Measurements from ENCODE around the gene UBE2D2.

UBE2D2 gene

DNA sequence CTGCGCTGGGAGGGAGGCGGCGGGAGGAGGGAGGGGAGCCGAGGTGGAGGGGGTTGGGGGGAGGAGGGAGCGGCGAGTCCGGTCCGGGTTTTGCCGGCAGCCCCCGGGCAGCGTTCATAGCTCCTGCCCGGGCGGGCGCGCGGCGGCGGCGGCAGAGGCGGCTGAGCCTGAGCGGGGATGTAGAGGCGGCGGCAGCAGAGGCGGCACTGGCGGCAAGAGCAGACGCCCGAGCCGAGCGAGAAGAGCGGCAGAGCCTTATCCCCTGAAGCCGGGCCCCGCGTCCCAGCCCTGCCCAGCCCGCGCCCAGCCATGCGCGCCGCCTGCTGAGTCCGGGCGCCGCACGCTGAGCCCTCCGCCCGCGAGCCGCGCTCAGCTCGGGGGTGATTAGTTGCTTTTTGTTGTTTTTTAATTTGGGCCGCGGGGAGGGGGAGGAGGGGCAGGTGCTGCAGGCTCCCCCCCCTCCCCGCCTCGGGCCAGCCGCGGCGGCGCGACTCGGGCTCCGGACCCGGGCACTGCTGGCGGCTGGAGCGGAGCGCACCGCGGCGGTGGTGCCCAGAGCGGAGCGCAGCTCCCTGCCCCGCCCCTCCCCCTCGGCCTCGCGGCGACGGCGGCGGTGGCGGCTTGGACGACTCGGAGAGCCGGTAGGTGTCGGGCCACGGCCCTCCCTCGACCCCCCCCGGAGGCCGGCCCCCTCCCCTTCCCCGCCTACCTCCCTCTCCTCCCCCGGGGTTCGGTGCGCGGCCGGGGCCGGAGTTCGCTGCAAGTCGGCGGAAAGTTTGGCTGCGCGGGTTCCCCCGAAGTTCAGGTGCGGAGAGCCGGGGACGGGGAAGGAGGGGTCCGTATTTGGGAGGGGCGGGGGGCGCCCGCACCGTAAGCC lies 87.3 kb downstream of the UBE2D2 start, which contains the start of gene CXXC5:
Gene CXXC5 (plus strand): TSS at position 145 of the 877 bp plus-strand sequence. CDS start 32,175 bp downstream, outside the sequence.
- peak; percentile 71 for DNase-seq

DNA sequence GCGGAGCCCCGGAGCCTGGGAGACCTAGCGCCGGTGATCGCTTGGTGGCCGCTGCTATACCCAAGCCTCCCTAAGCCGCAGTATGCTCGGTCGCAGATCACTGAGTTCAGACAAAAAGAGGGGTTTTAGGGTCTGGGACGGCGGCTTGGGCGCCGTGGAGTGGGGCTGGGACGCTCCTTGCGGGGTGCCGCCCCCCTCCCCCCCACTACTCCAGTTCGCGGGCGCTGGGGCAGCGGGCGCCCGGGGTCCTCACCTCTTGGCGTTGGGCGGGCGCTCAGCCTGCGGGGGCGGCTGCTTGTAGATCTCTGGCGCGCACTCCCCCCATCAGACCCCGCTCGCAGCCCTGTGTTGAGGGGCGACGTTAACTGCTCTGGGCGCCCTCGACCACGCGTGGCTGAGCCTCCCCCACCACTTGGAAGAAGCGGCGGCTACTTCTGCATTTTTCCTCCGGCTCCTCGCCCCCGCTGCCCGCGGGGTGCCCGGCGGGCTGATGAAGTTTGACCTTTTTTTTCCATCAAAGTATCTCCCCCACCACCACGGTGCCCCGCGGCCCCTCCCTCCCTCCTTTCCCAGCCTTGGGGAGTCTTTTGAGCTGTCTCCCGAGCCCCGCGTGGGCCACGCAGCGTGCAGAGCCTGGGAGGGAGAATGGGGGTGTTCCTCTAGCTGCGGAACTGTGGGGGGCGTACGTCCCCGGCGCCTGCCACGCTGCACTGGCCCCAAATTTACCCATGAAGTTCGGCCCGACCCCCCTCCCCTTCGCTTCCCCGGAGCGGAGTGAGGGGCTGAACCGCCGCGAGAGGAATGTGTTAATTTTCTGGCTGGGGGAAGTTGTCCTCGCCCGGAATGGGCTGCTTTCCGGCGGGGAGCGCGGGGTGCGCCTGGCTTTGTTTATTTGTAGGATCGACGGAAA lies 88.2 kb downstream of the UBE2D2 start:
- DNase-seq = no peak

DNA sequence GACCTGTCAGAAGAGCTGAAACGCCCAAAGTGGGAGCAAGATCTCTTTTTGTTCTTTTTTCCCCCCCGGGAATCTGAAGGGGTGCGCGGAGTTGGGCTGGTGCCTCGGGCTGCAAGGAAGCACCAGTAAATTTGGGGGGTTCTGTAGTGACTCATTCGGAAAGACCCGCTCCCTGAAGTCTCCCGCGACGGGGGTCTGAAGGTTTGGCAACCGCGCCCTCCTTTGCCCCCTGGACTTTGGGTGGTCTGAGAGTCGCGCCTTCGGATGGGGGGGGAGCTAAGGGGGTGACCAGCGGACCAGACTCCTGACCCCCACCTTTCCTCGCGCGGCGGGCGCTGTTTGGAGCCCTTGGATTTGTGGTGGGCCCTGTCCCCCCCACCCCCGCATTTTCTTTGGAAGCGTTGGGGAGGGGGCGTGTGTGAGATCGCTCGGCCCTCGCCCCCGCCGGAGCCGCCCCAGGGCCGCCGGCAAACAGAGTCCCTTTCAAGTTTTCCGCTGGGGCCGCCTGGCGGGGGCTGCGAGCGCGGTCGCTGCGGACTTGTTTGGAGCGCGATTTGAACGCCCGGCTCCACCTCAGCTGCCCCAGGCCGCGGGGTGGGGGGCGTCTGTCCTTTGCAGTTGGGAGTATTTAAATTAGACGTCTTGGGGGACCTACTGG lies 89.0 kb downstream of the UBE2D2 start:
- DNase-seq = no peak

DNA sequence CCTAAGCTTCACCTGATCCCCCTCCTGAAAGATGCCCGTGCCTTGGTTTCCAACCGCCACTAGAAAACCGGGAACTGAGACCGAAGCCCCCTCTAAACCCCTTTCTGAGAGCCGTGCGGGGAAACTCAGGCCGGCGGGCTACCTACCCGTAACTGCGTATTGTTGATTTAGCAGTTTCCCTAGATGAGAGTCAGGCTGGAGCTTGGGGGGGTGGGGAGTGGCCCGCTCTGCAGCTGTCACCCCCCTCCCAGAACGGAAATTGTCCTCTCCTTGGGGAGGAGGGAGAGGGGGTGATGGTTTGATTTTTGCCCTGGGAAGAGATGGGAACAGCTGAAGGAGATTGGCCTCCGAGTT lies 89.5 kb downstream of the UBE2D2 start:
- no peak for DNase-seq

- no peak for DNase-seq
Measured at GRCh38 chr5:139651043-139651834, 90.1 kb downstream of the UBE2D2 start.

DNA sequence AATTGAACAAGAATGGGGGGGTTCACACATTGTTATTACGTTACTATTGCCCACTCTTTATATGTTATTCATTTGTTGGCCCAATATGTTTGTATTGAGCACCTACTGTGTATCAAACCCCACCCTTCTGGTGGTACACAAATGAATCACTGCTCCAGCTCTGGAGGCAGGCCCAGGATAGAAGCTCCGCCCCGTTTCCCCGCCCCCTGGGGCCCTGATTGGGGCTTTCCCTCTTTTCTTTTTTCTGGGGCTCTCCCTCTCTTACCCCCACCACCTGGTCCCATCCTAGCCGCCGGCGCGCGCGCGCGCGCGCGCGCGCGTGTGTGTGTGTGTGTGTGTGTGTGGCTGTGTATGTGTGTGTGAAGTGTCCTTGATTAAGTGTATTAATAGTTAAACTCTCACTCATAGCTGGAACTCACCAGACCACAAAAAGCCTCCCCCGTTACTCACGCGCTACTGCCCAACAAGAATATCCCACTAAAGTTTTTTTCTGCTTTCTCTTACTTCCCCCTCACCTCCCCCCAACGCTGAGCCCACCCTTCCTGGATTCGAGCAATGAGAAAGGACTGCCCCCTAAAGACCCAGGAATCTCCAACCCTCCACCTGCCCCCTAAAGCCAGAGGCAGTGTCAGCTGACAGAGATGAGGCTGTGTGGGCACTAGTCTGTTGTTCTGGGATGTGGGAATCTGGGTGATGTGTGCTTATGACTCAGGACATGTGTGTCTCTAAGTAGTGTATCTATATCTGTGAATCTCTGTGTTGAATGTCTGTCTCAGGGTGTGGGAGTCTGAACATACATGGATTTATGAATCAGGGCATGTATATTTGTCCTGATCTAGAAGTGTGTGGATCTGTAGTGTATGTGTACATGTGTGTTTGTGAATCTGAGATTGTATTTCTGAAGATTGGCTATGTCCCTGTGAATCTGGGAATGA lies 91.0 kb downstream of the UBE2D2 start:
- DNase-seq = peak; percentile 62

- no peak for DNase-seq
Measured at GRCh38 chr5:139652788-139653241, 91.7 kb downstream of the UBE2D2 start.

DNA sequence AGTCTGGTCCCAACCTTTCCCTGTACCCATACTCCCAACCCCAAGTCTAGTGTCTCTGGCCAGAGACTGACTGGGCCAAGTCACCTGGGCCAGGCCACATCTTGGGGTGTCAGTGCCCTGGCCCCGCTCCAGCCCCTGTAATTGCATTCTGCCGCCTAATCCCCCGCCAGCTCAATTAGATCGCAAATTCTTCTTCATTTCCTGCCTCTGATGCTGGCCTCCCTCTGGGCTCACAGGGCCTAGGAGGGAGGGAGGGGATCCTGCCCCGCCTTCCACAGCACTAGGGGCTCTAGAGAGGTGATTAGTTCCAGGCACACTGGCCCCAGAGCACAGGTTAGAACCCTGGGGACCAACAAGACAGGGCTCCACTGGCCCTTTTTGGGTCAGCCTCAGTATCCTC lies 92.5 kb downstream of the UBE2D2 start:
- DNase-seq = no peak

- DNase-seq = no peak
Measured at GRCh38 chr5:139654464-139654863, 93.3 kb downstream of the UBE2D2 start.

- DNase-seq = no peak
Measured at GRCh38 chr5:139654871-139655491, 93.8 kb downstream of the UBE2D2 start.

DNA sequence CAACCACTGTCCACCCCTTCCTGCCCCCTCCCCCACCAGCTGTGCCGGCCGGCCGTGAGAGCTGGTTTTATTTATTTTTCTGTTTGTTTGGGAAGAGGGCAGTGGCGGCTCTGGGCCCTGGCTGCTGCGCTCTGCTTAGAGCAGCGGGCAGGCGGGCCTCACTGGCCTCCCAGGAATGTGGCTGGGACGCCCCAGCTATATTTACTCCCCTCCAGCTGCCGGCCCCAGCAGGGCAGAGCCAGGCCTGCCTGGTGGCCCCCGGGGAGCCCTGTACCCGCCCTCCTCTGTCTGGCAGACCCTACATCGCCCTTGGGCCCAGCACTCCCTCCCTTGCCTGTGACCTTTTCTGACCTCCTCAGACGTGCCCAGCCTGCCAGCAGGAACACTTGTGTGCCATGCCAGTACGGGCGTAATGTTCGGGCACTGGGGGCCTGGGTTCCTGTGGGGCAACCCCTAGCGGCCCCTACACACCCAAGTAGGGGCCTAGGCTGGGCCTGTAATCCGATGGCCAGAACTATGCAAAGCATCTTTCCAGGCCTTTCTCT lies 94.7 kb downstream of the UBE2D2 start:
- DNase-seq = no peak

DNA sequence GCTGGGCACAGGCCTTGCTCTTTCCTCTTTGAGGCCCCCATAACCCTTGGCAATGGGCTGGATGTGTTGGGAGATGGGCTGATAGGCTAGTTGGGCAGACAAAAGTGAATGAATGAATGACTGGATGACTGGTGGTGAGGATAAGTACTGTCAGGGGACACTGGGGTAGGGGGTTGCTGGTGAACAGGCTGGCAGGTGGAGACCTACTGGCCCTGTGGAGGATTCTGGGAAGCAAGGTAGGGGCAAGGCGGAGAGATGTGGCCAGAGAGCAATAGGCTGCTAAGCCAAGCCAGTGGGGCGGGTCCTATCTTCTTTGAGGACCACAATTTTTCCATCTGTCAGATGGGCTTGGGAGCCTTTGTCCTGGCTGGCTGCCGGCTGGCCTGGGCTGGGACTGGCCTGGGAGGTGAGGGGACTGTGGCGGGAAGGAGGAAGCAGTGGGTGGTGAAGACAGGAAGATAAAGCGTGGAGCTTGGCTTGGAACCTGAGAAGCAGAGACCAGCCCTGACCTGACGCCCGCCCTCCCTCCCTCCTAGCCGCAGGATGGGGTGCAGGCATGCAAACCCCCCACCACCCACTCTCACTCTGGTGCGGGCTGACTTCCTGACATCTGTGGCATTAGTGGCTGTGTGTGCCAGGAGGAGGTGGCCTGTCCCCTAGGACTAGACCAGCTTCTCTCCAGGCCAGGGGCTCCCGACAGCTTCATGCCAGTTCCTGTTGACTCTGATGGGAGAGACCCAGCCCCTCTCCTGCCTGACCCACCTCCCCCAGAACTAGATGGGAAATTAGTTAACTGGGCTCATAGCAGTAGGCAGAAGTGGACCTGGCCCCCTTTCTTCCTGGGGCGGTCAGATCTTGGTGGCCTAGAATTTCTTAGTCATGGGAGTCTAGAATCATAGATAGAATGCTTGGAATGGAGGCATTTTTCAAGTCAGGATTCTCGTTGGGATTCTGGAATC lies 96.5 kb downstream of the UBE2D2 start:
- DNase-seq = no peak

DNA sequence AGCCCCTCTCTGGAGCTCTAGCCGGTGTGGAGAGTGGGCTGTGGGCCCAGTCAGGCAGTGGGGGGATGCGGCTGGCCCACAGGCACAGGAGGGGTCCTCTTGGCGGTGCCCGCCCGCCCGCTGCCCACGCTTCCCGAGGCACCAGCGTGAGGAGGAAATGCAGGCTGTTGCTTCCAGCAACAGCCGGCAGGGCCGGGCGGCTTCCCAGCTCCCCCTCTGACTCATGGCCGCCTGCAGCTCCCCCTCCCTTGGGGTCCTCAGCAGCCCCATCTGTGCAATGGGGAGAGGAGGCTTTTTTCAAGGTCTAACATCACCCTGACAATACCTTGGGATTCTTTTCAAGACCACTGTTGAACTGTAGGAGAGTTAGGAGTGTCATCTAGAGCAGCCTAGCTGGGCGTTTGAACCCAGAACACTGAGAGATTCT lies 97.4 kb downstream of the UBE2D2 start:
- peak; percentile 35 for DNase-seq

DNA sequence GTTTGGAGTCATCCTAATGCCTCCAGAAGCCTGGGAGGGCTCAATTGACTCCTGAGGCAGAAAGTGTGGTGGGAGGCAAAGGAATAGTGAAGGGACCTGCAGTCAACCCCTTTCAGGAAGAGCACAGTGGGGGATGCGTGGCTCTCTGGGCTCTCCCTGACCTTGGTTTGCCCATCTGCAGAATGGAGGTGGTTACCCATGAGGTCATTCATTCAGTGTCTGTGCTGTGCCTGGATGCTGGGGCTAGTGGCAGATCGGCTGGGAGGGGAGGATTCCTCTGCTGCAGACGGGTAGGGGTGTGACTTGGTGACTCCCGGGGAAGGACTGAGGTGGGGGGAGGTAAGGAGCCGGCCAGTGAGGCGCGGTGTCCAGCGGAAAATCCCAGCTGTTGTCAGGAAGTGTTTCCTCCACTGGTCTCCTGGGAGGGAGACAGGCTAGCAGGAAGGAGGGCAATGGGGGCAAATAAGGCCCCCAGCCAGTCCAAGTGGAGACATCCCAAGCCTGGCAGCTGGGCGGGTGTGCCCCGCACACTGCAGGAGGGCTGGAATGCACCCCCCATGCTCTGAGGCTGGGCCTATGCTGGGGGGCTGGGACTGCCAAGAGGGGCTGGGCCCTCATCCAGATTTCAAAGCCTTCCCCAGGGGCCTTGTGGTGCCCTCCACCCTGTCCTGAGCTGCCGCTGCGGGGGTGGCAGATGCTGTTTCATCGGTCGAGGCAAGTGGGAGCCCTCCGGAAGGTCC lies 98.0 kb downstream of the UBE2D2 start:
- peak; percentile 68 for DNase-seq

DNA sequence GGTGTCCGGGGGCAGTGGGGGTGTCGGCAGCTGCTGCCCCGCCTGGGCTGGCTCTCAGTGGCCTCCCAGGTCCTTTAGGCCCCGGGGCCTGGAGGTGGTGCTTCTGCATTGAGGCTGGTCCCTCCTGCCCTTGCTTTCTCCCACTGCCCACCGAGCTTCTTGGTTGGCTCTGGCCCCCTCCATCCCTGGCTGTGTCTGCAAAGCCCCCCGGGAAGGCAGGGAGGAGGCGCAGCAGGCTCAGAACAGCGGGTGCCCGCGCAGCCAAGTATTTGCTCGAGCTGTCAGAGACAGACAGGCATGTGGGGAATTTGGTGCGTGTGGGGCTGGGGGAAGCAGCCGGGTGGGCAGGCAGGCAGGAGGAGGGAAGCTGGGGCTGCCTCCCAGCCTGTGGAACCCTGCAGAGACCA lies 98.6 kb downstream of the UBE2D2 start:
- no peak for DNase-seq

- peak; percentile 30 for DNase-seq
Measured at GRCh38 chr5:139660105-139660922, 99.2 kb downstream of the UBE2D2 start.
